ENCODE results near the gene SLC6A19. TPM values are rescaled to one million over a fixed set of nuclear protein-coding genes. Genes with fewer than 3 reads are reported as not detected.

SLC6A19 gene
- total RNA-seq, 2 donors from 2014 or later = not detected

DNA sequence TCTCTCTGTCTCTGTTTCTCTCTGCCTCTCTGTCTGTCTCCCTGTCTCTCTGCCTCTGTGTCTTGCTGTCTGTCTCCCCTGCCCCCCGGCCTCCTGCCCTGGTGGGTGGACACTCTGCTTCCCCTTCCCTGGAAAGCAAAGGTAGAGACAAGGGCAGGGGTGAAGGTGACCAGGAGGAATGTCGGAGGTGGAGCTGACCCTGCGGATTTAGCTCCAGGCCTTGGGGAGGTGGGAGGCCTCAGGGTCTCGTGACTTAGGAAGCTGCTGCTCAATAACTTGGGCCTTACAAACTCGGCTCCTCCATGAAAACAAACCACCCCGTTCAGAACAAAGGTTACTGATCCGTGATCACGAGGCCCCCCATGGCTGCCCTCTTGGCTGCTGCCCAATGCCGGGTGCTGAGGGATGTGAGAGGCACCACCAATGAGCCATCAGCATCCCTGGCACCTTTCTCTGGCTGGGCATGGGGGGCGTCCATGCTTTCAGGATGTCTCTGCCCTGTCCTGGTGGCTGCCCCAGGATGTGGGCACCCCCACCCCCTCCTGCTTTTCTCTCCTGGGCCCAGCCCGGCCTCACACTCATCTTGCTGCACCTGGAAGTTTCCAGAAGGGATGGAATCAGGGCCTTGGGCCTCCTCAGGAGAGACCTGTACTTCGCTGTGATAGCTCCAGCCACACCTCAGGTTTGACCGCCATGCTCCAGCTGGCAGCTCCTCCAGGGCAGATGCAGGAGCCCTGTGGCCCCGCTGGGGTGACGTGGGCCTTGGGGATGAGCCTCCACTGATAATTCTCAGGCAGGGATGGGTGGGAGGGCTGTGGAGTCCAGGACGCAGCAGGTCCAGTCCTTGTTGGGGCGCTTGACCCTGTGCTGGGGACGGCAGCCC is 14.8 kb upstream of the SLC6A19 start:
- H3K27me3 Mint-ChIP-seq (ENCODE audit: low read depth) = peaks cover 20% of the 10 kb centered on the region
- H3K4me3 Mint-ChIP-seq = no peak overlapping the region
- ATAC-seq (replicated peaks in 1 of 2) (no peak), DNase-seq (no peak)
- H3K9me3 Mint-ChIP-seq = no peaks in the 10 kb centered on the region
- H3K36me3 Mint-ChIP-seq (ENCODE audit: insufficient read depth in 2 of 2) = no peaks in the 10 kb centered on the region
- no peaks in the 10 kb centered on the region for H3K4me1 Mint-ChIP-seq (ENCODE audit: low read depth)
- no peak overlapping the region for H3K27ac Mint-ChIP-seq

DNA sequence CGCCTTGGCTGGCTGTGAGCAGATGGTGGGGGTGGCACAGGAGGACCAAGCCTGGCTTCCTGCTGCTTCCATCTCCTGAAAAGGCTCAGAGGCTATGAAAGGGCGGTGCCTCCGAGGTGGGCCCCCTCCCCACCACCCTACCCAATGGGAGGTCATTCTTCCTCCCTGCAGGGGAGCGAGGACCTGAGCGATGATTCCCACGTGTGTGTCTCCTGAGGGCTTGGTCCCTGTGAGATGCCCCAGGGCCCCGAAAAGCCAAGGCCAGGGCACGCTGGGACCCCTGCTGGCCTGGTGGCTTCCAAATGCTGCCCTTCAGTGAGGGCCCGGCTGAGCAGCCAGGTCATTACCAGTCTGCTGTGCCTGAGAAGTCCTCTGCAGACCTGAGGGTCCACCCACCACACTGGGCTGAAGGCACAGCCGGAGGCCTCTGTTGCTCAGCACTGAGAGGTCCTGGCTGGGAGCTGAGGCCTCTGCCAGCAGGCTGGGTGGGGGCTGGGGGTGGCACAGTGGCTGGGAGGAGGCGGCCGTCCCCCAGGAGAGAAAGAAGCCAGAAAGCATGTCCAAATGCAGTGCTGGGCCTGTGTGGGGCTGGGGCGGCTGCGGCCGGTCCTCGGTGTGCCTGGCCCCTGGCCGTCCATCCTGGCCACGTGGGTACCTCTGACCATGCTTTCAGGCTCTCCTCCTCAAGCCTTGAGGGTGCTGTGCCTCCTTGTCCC is 14.0 kb upstream of the SLC6A19 start:
- Mint-ChIP-seq H3K36me3 (ENCODE audit: insufficient read depth in 2 of 2) (no peaks in the 10 kb centered on the region), H3K27me3 (ENCODE audit: low read depth) (peaks cover 26% of the 10 kb centered on the region), H3K9me3 (no peaks in the 10 kb centered on the region), H3K27ac (no peak overlapping the region), H3K4me3 (no peak overlapping the region), H3K4me1 (ENCODE audit: low read depth) (no peaks in the 10 kb centered on the region)
- ATAC-seq (replicated peaks in 1 of 2) (no peak), DNase-seq (no peak)

DNA sequence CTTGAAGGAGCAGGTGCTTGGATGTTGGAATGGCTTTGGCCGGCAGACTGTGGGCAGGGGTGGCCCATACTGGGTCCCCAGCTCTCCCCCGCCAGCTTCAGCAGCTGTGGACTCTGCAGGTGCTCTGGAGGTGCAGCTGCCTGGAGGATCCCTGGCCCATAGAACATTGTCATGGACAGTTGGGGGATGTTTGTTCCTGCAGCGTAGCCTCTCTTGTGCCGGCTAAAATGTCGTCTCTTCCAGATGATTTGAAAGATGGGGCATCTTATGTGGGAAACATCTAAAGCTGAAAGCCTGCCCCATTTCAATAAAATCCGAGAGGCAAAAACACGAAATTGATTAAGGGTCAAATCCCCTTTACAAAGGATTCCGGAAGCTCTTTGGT is 13.5 kb upstream of the SLC6A19 start:
- DNase-seq (no peak), ATAC-seq (replicated peaks in 1 of 2) (no peak)
- H3K4me3 Mint-ChIP-seq = no peak overlapping the region
- H3K4me1 Mint-ChIP-seq (ENCODE audit: low read depth) = no peaks in the 10 kb centered on the region
- no peak overlapping the region for H3K27ac Mint-ChIP-seq
- H3K27me3 Mint-ChIP-seq (ENCODE audit: low read depth) = peaks cover 26% of the 10 kb centered on the region
- H3K9me3 Mint-ChIP-seq = no peaks in the 10 kb centered on the region
- no peaks in the 10 kb centered on the region for H3K36me3 Mint-ChIP-seq (ENCODE audit: insufficient read depth in 2 of 2)

DNA sequence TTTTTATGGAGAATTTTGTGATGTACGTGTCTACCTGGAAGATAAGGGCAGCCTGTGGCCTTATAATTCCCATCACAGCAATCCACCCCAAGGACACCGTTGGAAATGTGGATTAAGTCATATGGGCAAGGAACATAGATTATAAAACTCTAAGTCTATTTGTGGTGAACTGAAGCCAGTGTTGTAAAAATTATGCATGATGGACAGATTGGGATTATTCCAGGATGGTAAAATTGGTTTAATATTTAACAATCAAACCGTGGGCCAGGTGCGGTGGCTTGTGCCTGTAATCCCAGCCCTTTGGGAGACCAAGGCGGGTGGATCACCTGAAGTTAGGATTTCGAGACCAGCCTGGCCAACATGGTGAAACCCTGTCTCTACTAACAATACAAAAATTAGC is 12.9 kb upstream of the SLC6A19 start:
- peaks cover 26% of the 10 kb centered on the region for H3K27me3 Mint-ChIP-seq (ENCODE audit: low read depth)
- DNase-seq (no peak), ATAC-seq (replicated peaks in 1 of 2) (no peak)
- no peak overlapping the region for H3K4me3 Mint-ChIP-seq
- no peaks in the 10 kb centered on the region for H3K4me1 Mint-ChIP-seq (ENCODE audit: low read depth)
- H3K27ac Mint-ChIP-seq = no peak overlapping the region
- H3K36me3 Mint-ChIP-seq (ENCODE audit: insufficient read depth in 2 of 2) = no peaks in the 10 kb centered on the region
- no peaks in the 10 kb centered on the region for H3K9me3 Mint-ChIP-seq

DNA sequence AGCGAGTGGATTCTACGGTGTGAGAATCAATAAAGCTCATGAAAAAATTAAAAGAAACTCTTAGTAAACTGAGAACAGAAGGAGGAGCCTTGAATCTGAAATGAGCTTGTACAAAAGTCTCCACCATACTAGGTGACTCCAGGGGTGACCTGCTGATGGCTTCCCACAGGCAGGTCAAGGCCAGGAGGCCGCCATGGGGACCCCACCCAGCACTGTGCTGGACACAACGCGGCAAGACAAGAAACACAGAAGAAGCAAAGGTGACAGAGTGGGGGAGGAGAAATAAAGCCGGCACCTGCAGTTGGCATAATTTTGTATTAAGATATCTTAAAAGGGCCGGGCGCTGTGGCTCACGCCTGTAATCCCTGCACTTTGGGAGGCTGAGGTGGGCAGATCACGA is 12.1 kb upstream of the SLC6A19 start:
- ATAC-seq (replicated peaks in 1 of 2) = no peak
- DNase-seq = no peak
- Mint-ChIP-seq H3K36me3 (ENCODE audit: insufficient read depth in 2 of 2) (no peaks in the 10 kb centered on the region), H3K9me3 (no peaks in the 10 kb centered on the region), H3K4me3 (no peak overlapping the region), H3K27me3 (ENCODE audit: low read depth) (peaks cover 26% of the 10 kb centered on the region), H3K4me1 (ENCODE audit: low read depth) (no peaks in the 10 kb centered on the region), H3K27ac (no peak overlapping the region)

DNA sequence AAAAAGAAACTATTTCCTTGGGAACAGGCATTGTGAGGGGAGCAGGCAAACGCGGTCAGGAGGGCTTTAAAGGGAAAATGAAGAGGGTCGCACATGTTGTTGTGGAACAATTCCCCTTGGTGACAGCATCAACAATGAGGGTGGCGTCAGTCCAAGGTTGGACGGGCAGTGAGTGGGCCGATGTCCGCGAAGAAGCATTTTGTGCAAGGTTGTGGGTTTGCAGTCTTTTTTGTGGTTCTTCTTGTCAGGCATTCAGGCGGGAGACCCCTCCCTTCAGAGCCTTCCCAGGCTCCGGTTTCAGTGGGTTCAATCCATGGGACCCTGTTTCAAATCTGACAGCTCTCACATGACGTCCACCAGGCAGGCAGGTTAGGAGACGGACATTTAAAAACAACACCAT is 11.1 kb upstream of the SLC6A19 start:
- no peak for DNase-seq
- Mint-ChIP-seq H3K27ac (no peak overlapping the region), H3K27me3 (ENCODE audit: low read depth) (peaks cover 26% of the 10 kb centered on the region), H3K4me1 (ENCODE audit: low read depth) (no peaks in the 10 kb centered on the region), H3K9me3 (no peaks in the 10 kb centered on the region), H3K36me3 (ENCODE audit: insufficient read depth in 2 of 2) (no peaks in the 10 kb centered on the region), H3K4me3 (no peak overlapping the region)
- ATAC-seq (replicated peaks in 1 of 2) = no peak

DNA sequence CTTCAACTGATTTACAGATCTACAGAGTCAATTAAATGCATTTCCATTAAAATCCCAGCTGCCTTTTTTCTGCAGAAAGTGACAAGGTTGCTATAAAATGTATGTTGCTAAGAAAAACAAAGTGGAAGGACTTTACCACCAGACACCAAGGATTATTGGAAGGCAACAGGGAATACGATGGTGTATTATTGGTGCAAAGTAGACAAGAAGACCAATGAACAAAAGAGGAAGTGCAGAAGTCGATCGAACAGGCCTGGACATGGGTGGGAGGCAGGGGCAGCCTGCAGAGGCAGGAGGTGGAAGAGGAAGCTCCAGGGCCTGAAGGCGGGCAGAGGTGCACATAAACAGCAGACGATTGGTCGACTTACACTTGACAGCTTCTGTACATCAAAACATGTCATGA is 10.6 kb upstream of the SLC6A19 start:
- Mint-ChIP-seq H3K4me1 (ENCODE audit: low read depth) (no peaks in the 10 kb centered on the region), H3K36me3 (ENCODE audit: insufficient read depth in 2 of 2) (no peaks in the 10 kb centered on the region), H3K27ac (no peak overlapping the region), H3K9me3 (no peaks in the 10 kb centered on the region), H3K27me3 (ENCODE audit: low read depth) (peaks cover 26% of the 10 kb centered on the region), H3K4me3 (no peak overlapping the region)
- DNase-seq (no peak), ATAC-seq (replicated peaks in 1 of 2) (no peak)

DNA sequence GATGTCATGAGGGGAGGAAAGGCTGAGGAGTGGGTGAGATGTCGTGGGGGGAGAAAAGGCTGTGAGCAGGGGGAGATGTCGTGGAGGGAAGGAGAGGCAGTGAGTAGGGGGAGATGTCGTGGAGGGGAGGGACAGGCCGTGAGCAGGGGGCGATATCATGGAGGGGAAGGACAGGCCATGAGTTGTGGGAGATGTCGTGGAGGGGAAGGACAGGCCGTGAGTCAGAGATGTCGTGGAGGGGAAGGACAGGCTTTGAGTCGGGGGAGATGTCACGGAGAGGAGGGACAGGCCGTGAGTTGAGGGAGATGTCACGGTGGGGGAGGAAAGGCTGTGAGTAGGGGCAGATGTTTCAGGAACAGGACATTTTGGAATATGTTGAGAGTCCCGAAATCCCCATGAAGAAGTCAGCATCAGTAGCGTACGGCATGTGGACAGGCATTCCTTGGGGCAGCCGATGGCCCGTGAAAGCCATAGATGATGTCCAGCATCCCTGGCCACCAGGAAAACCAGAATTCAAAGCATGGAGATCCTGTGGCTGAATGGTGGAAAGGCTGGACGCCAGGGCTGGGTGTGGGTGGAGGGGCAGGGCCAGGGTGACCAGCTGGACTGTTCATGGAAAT is 8.3 kb upstream of the SLC6A19 start:
- Mint-ChIP-seq H3K4me1 (ENCODE audit: low read depth) (no peaks in the 10 kb centered on the region), H3K27me3 (ENCODE audit: low read depth) (peaks cover 24% of the 10 kb centered on the region)
- ATAC-seq (replicated peaks in 1 of 2) = no peak

DNA sequence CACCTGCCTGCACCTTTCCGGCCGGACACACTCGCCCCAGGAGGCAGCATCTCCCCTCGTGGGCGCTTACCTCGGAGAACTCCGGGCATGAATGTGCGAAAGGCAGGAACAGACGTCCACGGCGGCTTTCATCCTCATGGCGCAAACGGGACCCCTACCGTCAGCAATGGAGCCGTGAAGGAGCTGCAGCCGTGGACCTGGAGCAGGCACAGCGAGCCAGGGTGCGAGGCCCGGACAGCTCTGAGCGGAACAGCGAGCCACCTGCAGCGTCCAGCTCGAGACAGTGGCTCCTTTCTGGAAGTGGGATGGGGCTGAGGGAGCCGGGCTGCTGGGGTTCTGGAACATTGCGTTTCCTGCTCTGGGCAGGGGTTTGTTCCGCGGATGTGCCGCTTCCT is 7.8 kb upstream of the SLC6A19 start:
- Mint-ChIP-seq H3K36me3 (ENCODE audit: insufficient read depth in 2 of 2) (no peaks in the 10 kb centered on the region), H3K27ac (no peak overlapping the region), H3K4me1 (ENCODE audit: low read depth) (no peaks in the 10 kb centered on the region), H3K9me3 (no peaks in the 10 kb centered on the region), H3K4me3 (no peak overlapping the region), H3K27me3 (ENCODE audit: low read depth) (peaks cover 19% of the 10 kb centered on the region)
- ATAC-seq (replicated peaks in 1 of 2) (no peak), DNase-seq (no peak)

More for the DNA sequence above, 8.3 kb upstream of the SLC6A19 start:
- H3K36me3 Mint-ChIP-seq (ENCODE audit: insufficient read depth in 2 of 2) = no peaks in the 10 kb centered on the region
- H3K9me3 Mint-ChIP-seq = no peaks in the 10 kb centered on the region
- H3K27ac Mint-ChIP-seq = no peak overlapping the region
- H3K4me3 Mint-ChIP-seq = no peak overlapping the region
- no peak for DNase-seq

DNA sequence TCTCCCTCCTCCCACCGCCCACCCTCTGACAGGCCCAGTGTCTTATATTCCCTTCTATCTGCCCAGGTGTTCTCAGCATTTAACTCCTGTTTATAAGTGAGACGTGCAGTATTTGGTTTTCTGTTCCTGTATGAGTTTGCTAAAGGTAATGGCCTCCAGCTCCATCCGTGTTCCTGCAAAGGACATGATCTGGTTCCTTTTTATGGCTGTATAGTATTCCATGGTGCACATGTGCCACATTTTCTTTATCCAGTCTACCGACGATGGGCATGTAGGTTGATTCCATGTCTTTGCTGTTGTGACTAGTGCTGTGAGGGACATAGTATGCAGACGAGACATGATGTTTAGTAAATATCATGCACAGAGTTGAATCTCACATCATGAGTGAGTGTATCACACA is 7.0 kb upstream of the SLC6A19 start:
- DNase-seq (no peak), ATAC-seq (replicated peaks in 1 of 2) (no peak)
- Mint-ChIP-seq H3K36me3 (ENCODE audit: insufficient read depth in 2 of 2) (no peaks in the 10 kb centered on the region), H3K27me3 (ENCODE audit: low read depth) (peaks cover 14% of the 10 kb centered on the region), H3K4me3 (no peak overlapping the region), H3K9me3 (no peaks in the 10 kb centered on the region), H3K27ac (no peak overlapping the region), H3K4me1 (ENCODE audit: low read depth) (no peaks in the 10 kb centered on the region)

DNA sequence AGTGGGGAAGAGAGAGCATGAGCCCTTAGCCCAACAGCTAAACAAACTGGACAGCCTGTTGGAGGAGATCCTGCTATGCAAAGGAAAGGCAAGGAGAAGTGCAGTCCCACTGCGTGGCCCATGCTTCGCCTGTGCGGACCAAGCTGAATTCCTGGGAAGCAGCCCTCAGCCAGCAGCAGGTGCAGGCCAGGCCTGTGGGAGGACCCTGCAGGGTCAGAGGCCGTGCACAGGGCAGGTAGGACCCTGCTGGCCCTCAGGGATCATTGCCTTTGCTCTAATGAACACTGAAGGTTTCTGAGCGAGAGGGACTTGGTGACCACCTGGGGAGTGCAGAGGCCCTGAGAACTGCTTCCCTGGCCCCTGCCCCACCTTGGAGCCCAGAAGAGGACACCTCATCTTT is 6.0 kb upstream of the SLC6A19 start:
- Mint-ChIP-seq H3K4me1 (ENCODE audit: low read depth) (no peaks in the 10 kb centered on the region), H3K9me3 (no peaks in the 10 kb centered on the region), H3K36me3 (ENCODE audit: insufficient read depth in 2 of 2) (no peaks in the 10 kb centered on the region), H3K27ac (no peak overlapping the region), H3K4me3 (no peak overlapping the region), H3K27me3 (ENCODE audit: low read depth) (peaks cover 7% of the 10 kb centered on the region)
- no peak for ATAC-seq (replicated peaks in 1 of 2)
- no peak for DNase-seq

DNA sequence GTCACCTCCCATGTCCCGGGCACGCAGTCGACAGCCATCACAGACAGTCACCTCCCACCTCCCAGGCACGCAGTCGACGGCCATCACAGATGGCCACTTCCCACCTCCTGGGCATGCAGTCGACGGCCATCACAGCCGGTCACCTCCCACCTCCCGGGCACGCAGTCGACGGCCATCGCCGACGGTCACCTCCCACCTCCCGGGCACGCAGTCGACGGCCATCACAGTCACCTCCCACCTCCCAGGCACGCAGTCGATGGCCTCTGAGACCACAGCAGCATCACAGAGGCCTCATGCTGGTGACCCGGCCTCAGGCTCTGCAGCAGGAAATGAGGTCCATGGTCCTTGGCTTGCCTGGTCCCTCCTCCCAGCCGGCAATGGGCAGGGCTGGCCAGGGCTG is 5.5 kb upstream of the SLC6A19 start:
- no peak for DNase-seq
- Mint-ChIP-seq H3K4me1 (ENCODE audit: low read depth) (no peaks in the 10 kb centered on the region), H3K27me3 (ENCODE audit: low read depth) (peaks cover 6% of the 10 kb centered on the region), H3K36me3 (ENCODE audit: insufficient read depth in 2 of 2) (no peaks in the 10 kb centered on the region), H3K4me3 (no peak overlapping the region), H3K27ac (no peak overlapping the region), H3K9me3 (no peaks in the 10 kb centered on the region)
- ATAC-seq (replicated peaks in 1 of 2) = no peak

DNA sequence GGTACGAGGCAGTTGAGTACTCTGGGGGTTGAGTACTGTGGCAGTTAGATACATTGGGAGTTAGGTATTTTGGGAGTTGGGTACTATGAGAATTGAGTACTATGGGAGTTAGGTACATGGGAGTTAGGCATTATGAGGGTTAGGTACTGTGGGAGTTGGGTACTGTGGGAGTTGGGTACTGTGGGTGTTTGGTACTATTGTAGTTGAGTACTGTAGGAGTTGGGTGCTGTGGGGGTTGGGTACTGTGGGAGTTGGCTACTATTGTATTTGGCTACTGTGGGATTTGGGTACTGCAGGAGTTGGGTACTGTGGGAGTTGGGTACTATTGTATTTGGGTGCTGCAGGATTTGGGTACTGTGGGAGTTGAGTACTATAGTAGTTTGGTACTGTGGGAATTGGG is 4.8 kb upstream of the SLC6A19 start:
- no peaks in the 10 kb centered on the region for H3K9me3 Mint-ChIP-seq
- no peaks in the 10 kb centered on the region for H3K4me1 Mint-ChIP-seq (ENCODE audit: low read depth)
- H3K27me3 Mint-ChIP-seq (ENCODE audit: low read depth) = peaks cover 6% of the 10 kb centered on the region
- ATAC-seq (replicated peaks in 1 of 2) = no peak
- no peak overlapping the region for H3K27ac Mint-ChIP-seq
- H3K4me3 Mint-ChIP-seq = no peak overlapping the region
- DNase-seq = no peak
- H3K36me3 Mint-ChIP-seq (ENCODE audit: insufficient read depth in 2 of 2) = no peaks in the 10 kb centered on the region
